ENCODE data around the gene UBE2F.

DNA sequence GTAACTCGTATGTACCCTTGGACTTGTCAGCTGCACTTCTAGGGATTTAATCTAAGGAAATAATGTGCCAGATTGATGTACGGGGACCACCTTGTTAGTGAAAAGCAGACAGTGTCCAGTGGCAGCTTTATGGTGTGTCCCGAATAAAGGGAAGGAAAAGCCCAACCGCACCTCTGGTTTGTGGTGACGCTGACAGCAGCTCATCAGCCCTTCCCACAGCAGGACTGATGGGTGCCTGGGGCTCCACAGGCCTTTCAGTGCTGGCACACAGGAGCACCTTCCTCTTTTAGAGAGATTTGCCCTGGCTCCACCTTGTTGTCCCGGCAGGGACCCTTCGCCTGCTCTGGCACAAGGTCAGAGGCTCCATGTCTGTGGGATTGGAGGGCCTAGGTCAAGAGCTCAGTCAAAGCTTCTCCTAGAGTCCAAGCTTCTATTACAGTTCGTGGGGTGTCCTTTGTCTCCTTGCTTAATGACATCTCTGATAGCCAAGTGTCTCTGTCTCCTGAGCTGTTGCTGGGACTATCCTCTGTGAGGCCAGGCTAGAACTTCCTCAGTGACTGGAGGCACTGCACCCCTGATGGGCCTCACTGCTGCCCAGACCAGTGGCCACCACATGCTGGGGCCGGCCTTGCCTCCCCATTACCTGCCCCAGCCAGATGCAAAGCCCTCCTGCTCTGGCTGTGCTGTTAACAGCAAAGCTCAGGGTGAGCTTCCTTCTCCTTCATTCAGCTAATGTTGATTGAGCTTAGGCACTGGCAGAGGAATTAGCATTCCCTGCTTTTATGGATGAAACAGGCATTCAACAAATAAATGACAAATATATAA, 61.0 kb downstream of the UBE2F start:
- TF ChIP-seq, protein P1, sequence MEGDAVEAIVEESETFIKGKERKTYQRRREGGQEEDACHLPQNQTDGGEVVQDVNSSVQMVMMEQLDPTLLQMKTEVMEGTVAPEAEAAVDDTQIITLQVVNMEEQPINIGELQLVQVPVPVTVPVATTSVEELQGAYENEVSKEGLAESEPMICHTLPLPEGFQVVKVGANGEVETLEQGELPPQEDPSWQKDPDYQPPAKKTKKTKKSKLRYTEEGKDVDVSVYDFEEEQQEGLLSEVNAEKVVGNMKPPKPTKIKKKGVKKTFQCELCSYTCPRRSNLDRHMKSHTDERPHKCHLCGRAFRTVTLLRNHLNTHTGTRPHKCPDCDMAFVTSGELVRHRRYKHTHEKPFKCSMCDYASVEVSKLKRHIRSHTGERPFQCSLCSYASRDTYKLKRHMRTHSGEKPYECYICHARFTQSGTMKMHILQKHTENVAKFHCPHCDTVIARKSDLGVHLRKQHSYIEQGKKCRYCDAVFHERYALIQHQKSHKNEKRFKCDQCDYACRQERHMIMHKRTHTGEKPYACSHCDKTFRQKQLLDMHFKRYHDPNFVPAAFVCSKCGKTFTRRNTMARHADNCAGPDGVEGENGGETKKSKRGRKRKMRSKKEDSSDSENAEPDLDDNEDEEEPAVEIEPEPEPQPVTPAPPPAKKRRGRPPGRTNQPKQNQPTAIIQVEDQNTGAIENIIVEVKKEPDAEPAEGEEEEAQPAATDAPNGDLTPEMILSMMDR (IDR thresholded peaks at IDR 0.05), result no peak
- TF ChIP-seq POLR2A (IDR thresholded peaks at IDR 0.05), result no peak

Data from testis (tissue), 2 donors.